A549 (cell line): ENCODE results near the gene PCDHGC4. TPM values are rescaled to one million over a fixed set of nuclear protein-coding genes. Genes with fewer than 3 reads are reported as not detected.

ENCODE experiments used
- ATAC-seq, 2 experiments: fragments of 200-7000 bp in 1 of 2; fragments of >200 bp in 1 of 2; cut with Nextera tagmentation in 1 of 2; cut with Tn5 transposase in 1 of 2; 3 replicates each; pipeline versions ENCODE4 v1.8.0 to v1.9.1; 2018 to 2020; ENCODE audit warnings: mild to moderate bottlenecking in 1 of 2, moderate library complexity in 1 of 2
- CTCF ChIA-PET: fragments of 300-600 bp; sonication (Branson Sonifier 250); formaldehyde crosslinking; extraction: SDS; loops from one replicate; lab custom pipeline; 2021; ENCODE audit warnings: antibody characterized with exemption, inconsistent platforms; lab: Yijun Ruan, JAX
- POLR2A ChIA-PET: fragments of 350-600 bp; formaldehyde crosslinking; extraction: SDS; loops from one replicate; lab custom pipeline; 2021; ENCODE audit warnings: antibody characterized with exemption, inconsistent platforms; lab: Yijun Ruan, JAX
- DNase-seq, 2 experiments: peaks; one replicate each; pipeline versions ENCODE4 v3.0.0 to v3.0.0-alpha.2; 2011 to 2016; ENCODE audit warnings: low read depth in 1 of 2, low spot score in 1 of 2
- FAIRE-seq: peaks from 2 replicates; lab custom pipeline; 2011; peaks lifted over from hg19 to GRCh38; lab: Jason Lieb, UNC
- H3K27ac ChIP-seq, 2 experiments: fragments of >200 bp; sonication (Bioruptor Twin); formaldehyde crosslinking; 3 replicates each; pipeline ENCODE4 v1.5.1; 2016 to 2017
- H3K4me1 ChIP-seq: fragments of >200 bp; sonication (Bioruptor Twin); formaldehyde crosslinking; 3 replicates; pipeline ENCODE4 v1.6.1; 2016
- H3K4me2 ChIP-seq: fragments of >200 bp; sonication (Bioruptor Twin); formaldehyde crosslinking; 3 replicates; pipeline ENCODE4 v1.6.1; 2016
- H3K4me3 ChIP-seq: fragments of >200 bp; sonication (Bioruptor Twin); formaldehyde crosslinking; 3 replicates; pipeline ENCODE4 v1.5.1; 2016
- H3K9me3 ChIP-seq: fragments of >200 bp; sonication (Bioruptor Twin); formaldehyde crosslinking; 3 replicates; pipeline ENCODE4 v1.6.1; 2016
- CHD2 ChIP-seq: fragments of 150-350 bp; IDR thresholded peaks from 2 replicates; pipeline ENCODE4 v1.6.1; 2014; ENCODE audit warnings: low read length; ENCODE audit not compliant: partially characterized antibody
- CHD4 ChIP-seq: fragments of 200-600 bp; sonication (generic); IDR thresholded peaks from 2 replicates; pipeline ENCODE4 v1.6.1; 2016; ENCODE audit warnings: antibody characterized with exemption, mild to moderate bottlenecking, borderline replicate concordance
- EHF ChIP-seq: fragments of 250-450 bp; sonication (Bioruptor Pico); IDR thresholded peaks from 2 replicates; pipeline ENCODE4 v1.5.0; 2020; ENCODE audit warnings: mild to moderate bottlenecking
- EP300 ChIP-seq, 2 experiments: fragments of >200 bp; sonication (Bioruptor Twin); formaldehyde crosslinking; IDR thresholded peaks; 2 replicates in 1 of 2; 3 replicates in 1 of 2; pipeline ENCODE4 v1.6.1; 2016 to 2017
- ESRRA ChIP-seq: fragments of 150-350 bp; IDR thresholded peaks from 2 replicates; pipeline ENCODE4 v1.6.1; 2014; ENCODE audit warnings: mild to moderate bottlenecking, low read length, borderline replicate concordance
- FOSB ChIP-seq: fragments of 250-450 bp; sonication (Bioruptor Pico); IDR thresholded peaks from 2 replicates; pipeline ENCODE4 v1.5.0; 2020; ENCODE audit warnings: mild to moderate bottlenecking, moderate library complexity
- FOSL2 ChIP-seq, 2 experiments: fragments of 450-650 bp in 1 of 2; fragments of >200 bp in 1 of 2; sonication (Bioruptor Twin) in 1 of 2; formaldehyde crosslinking; IDR thresholded peaks; 2 replicates each; pipeline versions ENCODE4 v1.5.0 to v1.6.1; 2016 to 2020; ENCODE audit warnings: mild to moderate bottlenecking in 1 of 2, moderate library complexity in 1 of 2
- HDAC2 ChIP-seq: fragments of 200-600 bp; sonication (generic); IDR thresholded peaks from 2 replicates; pipeline ENCODE4 v1.6.1; 2016
- HOXA7 ChIP-seq: fragments of 250-450 bp; sonication (Bioruptor Pico); IDR thresholded peaks from 2 replicates; pipeline ENCODE4 v1.5.0; 2020; ENCODE audit warnings: mild to moderate bottlenecking, moderate library complexity
- MAZ ChIP-seq: fragments of 150-350 bp; IDR thresholded peaks from 2 replicates; pipeline ENCODE4 v1.6.1; 2014; ENCODE audit warnings: antibody characterized with exemption, low read depth, low read length, borderline replicate concordance
- NFE2L2 ChIP-seq: fragments of 150-350 bp; conservative IDR thresholded peaks from 2 replicates; pipeline ENCODE4 v1.6.1; 2014; ENCODE audit warnings: low read length
- POLR2AphosphoS2 ChIP-seq: conservative IDR thresholded peaks from 2 replicates; pipeline ENCODE4 v1.6.1; 2012; ENCODE audit warnings: low read length, improper control_type of control experiment, inconsistent platforms
- RCOR1 ChIP-seq: fragments of 150-350 bp; IDR thresholded peaks from 2 replicates; pipeline ENCODE4 v1.6.1; 2014; ENCODE audit warnings: antibody characterized with exemption, low read length, low read depth
- RFX5 ChIP-seq: fragments of 450-650 bp; IDR thresholded peaks from 2 replicates; pipeline ENCODE4 v1.7.1; 2014; ENCODE audit warnings: antibody characterized with exemption, mild to moderate bottlenecking, moderate library complexity
- SMC3 ChIP-seq: fragments of >200 bp; sonication (Bioruptor Twin); formaldehyde crosslinking; IDR thresholded peaks from 3 replicates; pipeline ENCODE4 v1.6.1; 2018; ENCODE audit warnings: inconsistent platforms
- ZC3H11A ChIP-seq: fragments of 450-650 bp; IDR thresholded peaks from 2 replicates; pipeline ENCODE4 v1.6.1; 2014; ENCODE audit warnings: antibody characterized with exemption, mild to moderate bottlenecking
- ZFP36 ChIP-seq: fragments of 450-650 bp; IDR thresholded peaks from 2 replicates; pipeline ENCODE4 v1.6.1; 2014; ENCODE audit warnings: borderline replicate concordance; ENCODE audit not compliant: partially characterized antibody
- ZNF302 ChIP-seq: fragments of 250-450 bp; sonication (Bioruptor Pico); IDR thresholded peaks from 2 replicates; pipeline ENCODE4 v1.9.0; 2021; ENCODE audit warnings: inconsistent platforms, mild to moderate bottlenecking, moderate library complexity
- WGBS: methylation state at CpG from one replicate; pipeline ENCODE4 v1.1.6; 2017; ENCODE audit errors: missing lambda C conversion rate; 5-methylcytosine and 5-hydroxymethylcytosine counted together
- polyA plus RNA-seq, 4 experiments: library from polyadenylated mRNA; depleted of rRNA in 3 of 4; stranded (reverse); fragments of >200 nt; fragmentation: RNase III in 1 of 4; extraction: RNeasy Plus Mini Kit Qiagen cat#74134 plus additional on column Dnase treatment in 1 of 4; gene quantifications; 2 replicates in 3 of 4; 3 replicates in 1 of 4; pipeline ENCODE4 v1.2.3, GENCODE V29; 2011 to 2017
- TF ChIP-seq, protein P1 (sequence below): fragments of >200 bp; sonication (Bioruptor Twin); formaldehyde crosslinking; IDR thresholded peaks from 3 replicates; pipeline ENCODE4 v1.6.1; 2016
- TF ChIP-seq, protein P2 (sequence below): IDR thresholded peaks from 2 replicates; pipeline ENCODE4 v1.6.1; 2012
- TF ChIP-seq, protein P3 (sequence below): fragments of >200 bp; sonication (Bioruptor Twin); formaldehyde crosslinking; IDR thresholded peaks from 2 replicates; pipeline ENCODE4 v1.6.1; 2016
- TF ChIP-seq, protein P4 (sequence below): fragments of 250-450 bp; sonication (Bioruptor Pico); IDR thresholded peaks from 2 replicates; pipeline ENCODE4 v1.5.0; 2021; ENCODE audit warnings: mild to moderate bottlenecking, moderate library complexity, borderline replicate concordance

The PCDHGC4 gene
- polyA plus RNA-seq, 2 of the 4 experiments (the other 2 are of a cell fraction) = 0.06 TPM; not detected in 1

DNA sequence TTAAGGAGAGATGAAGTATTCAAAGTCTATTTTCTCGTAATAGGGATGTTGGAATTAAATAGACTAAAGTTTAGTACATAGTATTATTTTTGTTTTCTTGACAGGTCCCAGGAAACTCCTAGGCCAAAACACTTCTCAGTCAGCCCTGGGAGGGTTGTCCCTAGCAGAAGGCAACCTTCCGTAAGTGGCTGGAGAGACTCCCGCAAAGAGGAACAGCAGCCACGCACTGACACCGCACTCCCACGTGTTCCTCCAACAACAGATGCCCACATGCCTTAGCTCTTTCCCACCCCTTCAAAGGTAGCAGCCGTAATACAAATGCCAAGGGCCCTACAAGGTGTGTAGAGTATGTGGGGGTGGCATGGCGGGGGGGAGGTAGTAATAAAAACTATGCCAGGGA is 32.5 kb downstream of the PCDHGC4 start:
- DNase-seq (no peak), ATAC-seq (no peak), FAIRE-seq (no peak)
- WGBS = 93% methylated on average over 8 of the region's 8 CpGs
- POLR2A ChIA-PET = no interaction called here
- Histone ChIP-seq H3K4me3 (no peak overlapping the region), H3K4me1 (peaks cover 20% of the 10 kb centered on the region), H3K27ac (no peak overlapping the region), H3K4me2 (no peak overlapping the region), H3K9me3 (no peaks in the 10 kb centered on the region)
- TF ChIP-seq, protein P1, sequence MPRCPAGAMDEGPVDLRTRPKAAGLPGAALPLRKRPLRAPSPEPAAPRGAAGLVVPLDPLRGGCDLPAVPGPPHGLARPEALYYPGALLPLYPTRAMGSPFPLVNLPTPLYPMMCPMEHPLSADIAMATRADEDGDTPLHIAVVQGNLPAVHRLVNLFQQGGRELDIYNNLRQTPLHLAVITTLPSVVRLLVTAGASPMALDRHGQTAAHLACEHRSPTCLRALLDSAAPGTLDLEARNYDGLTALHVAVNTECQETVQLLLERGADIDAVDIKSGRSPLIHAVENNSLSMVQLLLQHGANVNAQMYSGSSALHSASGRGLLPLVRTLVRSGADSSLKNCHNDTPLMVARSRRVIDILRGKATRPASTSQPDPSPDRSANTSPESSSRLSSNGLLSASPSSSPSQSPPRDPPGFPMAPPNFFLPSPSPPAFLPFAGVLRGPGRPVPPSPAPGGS = no peak
- CTCF ChIA-PET = interaction anchor here (1.0 to 2.0 kb wide), 3 partner anchors 10 to 318 kb away, joined by 3 to 6 read pairs (median 3); partner anchors contain the start of gene PCDHB11

DNA sequence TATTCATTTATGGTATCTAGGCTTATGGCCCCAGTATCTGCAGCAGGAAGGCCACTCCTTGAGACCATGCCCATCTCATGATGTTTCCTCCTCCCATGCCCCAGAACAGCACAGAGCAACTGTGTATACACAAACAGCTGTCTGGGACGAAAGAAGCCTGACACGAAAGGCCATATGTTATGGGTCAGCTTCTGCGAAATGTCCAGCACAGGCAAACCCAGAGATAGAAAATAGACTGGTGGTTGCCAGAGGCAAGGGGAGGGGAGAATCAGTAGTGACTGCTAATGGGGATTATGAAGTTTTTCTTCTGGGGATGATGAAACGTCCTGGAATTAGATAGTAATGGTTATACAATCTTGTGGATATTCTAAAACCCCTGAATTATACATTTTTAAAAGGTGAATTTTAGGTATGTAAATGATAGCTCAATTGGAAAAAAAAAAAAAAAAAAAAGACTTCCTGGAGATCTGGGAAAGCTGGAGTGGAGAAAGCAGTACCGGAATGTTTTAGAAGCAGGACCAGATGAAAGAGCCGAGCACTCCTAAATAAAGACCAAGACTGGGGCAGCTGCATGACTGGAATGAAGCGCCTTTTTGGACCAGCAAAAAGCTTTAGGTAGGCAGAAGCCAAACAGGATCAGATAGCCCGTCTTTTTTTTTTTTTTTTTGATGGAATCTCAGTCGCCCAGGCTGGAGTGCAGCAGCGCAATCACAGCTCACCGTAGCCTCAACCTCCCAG is 33.2 kb downstream of the PCDHGC4 start:
- Histone ChIP-seq H3K9me3 (no peaks in the 10 kb centered on the region), H3K27ac (no peak overlapping the region), H3K4me1 (peaks cover 20% of the 10 kb centered on the region), H3K4me2 (no peak overlapping the region), H3K4me3 (no peak overlapping the region)
- POLR2A ChIA-PET = no interaction called here
- 91% methylated on average over 11 of the region's 11 CpGs for WGBS
- ATAC-seq = no peak
- TF ChIP-seq HOXA7 (CRISPR knock-in tag) = no peak
- no peak for TF ChIP-seq FOSL2 (IDR thresholded peaks at IDR 0.05)
- TF ChIP-seq FOSL2 (CRISPR knock-in tag; IDR thresholded peaks at IDR 0.05) = no peak
- no peak for TF ChIP-seq RCOR1
- no peak for TF ChIP-seq RFX5
- no peak for TF ChIP-seq CHD4
- no peak for TF ChIP-seq ZNF302 (CRISPR knock-in tag)
- no peak for TF ChIP-seq POLR2AphosphoS2
- TF ChIP-seq FOSB (CRISPR knock-in tag) = no peak
- TF ChIP-seq, protein P1 = no peak
- FAIRE-seq = no peak
- DNase-seq = no peak
- CTCF ChIA-PET = interaction anchor here (1.0 to 12.8 kb wide), 3 partner anchors 9 to 433 kb away, joined by 3 to 163 read pairs (median 3); no protein-coding TSS in a partner anchor

DNA sequence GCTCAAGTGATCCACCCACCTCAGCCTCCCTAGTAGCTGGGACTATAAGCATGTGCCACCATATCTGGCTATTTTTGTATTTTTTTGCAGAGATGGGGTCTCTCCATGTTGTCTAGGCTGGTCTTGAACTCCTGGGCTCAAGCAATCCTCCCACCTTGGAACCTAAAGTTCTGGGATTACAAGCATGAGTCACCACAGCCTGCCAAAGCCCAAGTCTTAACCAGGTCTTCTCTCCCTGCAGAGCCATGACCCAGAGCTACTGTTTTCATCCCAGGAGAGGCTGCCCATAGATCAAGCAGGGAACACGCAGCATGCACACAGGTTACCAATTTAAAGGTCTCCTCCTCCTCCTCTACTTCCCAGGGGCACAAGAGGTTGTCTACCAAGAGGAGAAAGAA is 33.8 kb downstream of the PCDHGC4 start:
- no peak for FAIRE-seq

DNA sequence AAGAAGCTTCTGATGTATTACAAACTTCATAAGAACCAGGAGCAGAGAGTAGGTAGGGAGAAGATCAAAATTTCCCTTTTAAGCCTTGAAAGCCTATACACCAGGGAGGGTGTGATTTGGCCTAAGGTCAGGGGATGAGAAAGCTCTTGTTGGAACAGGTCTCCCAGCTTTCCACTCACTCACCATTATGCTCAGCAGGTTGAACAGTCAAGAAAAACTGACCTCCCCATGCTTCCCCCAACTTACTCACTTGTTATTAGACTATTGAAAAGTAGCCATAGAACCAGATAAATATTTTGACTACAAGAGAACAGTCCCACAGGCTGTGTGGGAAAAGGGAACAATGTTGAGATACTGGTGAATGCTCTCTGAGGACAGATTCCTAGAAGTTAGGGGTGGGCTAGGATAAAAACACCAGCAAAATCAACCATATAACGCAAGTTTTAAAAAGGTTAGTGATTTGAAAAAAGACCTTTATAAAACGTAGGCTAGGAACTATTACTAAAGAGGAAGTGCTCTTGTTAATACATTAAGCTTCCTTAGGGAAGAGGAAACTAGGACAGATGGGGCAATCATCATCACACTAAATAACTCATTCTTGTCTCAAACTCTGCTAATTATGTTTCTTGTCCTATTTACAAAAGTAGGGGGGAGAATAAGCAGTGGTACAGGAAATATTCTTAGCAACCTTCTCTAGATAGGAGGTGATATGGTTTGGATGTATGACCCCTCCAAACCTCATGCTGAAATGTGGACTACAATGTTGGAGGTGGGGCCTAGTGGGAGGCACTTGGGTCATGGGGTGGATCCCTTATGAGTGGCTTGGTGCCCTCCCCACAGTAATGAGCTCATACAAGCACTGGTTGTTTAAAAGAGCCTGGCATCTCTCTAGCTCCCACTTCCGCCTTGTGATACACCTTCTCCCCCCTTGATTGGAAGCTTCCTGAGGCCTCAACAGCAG is 35.1 kb downstream of the PCDHGC4 start:
- no peak for ATAC-seq
- Histone ChIP-seq H3K27ac (no peak overlapping the region), H3K4me2 (no peak overlapping the region), H3K9me3 (no peaks in the 10 kb centered on the region), H3K4me3 (no peak overlapping the region), H3K4me1 (peaks cover 25% of the 10 kb centered on the region)
- DNase-seq = no peak
- FAIRE-seq = no peak
- 92% methylated on average over 3 of the region's 3 CpGs for WGBS
- POLR2A ChIA-PET = no interaction called here
- CTCF ChIA-PET = interaction anchor here (0.6 to 12.8 kb wide), 7 partner anchors 11 to 425 kb away, joined by 3 to 163 read pairs (median 5); partner anchors contain the start of genes PCDHB2, PCDHGB5 and PCDHGC3
- TF ChIP-seq ZC3H11A (no peak), NFE2L2 (no peak), ZNF302 (CRISPR knock-in tag) (no peak), RFX5 (no peak), ZFP36 (no peak), ESRRA (no peak), HDAC2 (no peak), SMC3 (no peak), EP300 (IDR thresholded peaks at IDR 0.05) (no peak), CHD2 (no peak)
- TF ChIP-seq, protein P2, sequence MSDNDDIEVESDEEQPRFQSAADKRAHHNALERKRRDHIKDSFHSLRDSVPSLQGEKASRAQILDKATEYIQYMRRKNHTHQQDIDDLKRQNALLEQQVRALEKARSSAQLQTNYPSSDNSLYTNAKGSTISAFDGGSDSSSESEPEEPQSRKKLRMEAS = no peak
- TF ChIP-seq, protein P3, sequence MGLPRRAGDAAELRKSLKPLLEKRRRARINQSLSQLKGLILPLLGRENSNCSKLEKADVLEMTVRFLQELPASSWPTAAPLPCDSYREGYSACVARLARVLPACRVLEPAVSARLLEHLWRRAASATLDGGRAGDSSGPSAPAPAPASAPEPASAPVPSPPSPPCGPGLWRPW = no peak
- TF ChIP-seq, protein P4, sequence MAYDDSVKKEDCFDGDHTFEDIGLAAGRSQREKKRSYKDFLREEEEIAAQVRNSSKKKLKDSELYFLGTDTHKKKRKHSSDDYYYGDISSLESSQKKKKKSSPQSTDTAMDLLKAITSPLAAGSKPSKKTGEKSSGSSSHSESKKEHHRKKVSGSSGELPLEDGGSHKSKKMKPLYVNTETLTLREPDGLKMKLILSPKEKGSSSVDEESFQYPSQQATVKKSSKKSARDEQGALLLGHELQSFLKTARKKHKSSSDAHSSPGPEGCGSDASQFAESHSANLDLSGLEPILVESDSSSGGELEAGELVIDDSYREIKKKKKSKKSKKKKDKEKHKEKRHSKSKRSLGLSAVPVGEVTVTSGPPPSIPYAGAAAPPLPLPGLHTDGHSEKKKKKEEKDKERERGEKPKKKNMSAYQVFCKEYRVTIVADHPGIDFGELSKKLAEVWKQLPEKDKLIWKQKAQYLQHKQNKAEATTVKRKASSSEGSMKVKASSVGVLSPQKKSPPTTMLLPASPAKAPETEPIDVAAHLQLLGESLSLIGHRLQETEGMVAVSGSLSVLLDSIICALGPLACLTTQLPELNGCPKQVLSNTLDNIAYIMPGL (CRISPR knock-in tag) = no peak

More for the DNA sequence above, 33.8 kb downstream of the PCDHGC4 start:
- ATAC-seq (no peak), DNase-seq (no peak)
- POLR2A ChIA-PET = no interaction called here
- no peak overlapping the region for H3K4me3 ChIP-seq
- H3K27ac ChIP-seq = no peak overlapping the region
- CTCF ChIA-PET = interaction anchor here (0.6 to 12.8 kb wide), 5 partner anchors 10 to 662 kb away, joined by 3 to 163 read pairs (median 3); partner anchors contain the start of gene PCDHGB5
- peaks cover 20% of the 10 kb centered on the region for H3K4me1 ChIP-seq
- WGBS = 94% methylated on average over 1 of the region's 1 CpG
- TF ChIP-seq EHF (CRISPR knock-in tag) (no peak), ZNF302 (CRISPR knock-in tag) (no peak), FOSL2 (IDR thresholded peaks at IDR 0.05) (no peak), FOSL2 (CRISPR knock-in tag; IDR thresholded peaks at IDR 0.05) (peak; percentile 8; the same call in 1 of the 2 replicates), MAZ (no peak), FOSB (CRISPR knock-in tag) (no peak)
- H3K9me3 ChIP-seq = no peaks in the 10 kb centered on the region
- no peak overlapping the region for H3K4me2 ChIP-seq
